LoVo (cell line): ENCODE data around the gene DDX56.
A peak's percentile ranks its signal among the peaks of the same experiment; 100 is the strongest.
"Not testable (repeated sequence)": the region's sequence is repeated elsewhere in the genome, so short reads cannot be mapped to it uniquely, and the experiment has no call there.

Experiments used
- DNase-seq: peaks from one replicate; pipeline ENCODE4 v3.0.0-alpha.2; 2016; ENCODE audit warnings: low spot score

The DDX56 gene

GRCh38 chr7:44597181-44597580, 23.5 kb upstream of the DDX56 start:
- DNase-seq: not testable (repeated sequence)

GRCh38 chr7:44595934-44596635, 22.4 kb upstream of the DDX56 start:
- no peak for DNase-seq

GRCh38 chr7:44590910-44591309, 17.2 kb upstream of the DDX56 start:
- no peak for DNase-seq

GRCh38 chr7:44587843-44588711, 14.4 kb upstream of the DDX56 start:
- peak; percentile 58 for DNase-seq

- DNase-seq: no peak
Measured at GRCh38 chr7:44583146-44583865, 9.6 kb upstream of the DDX56 start.

- peak; percentile 100 for DNase-seq
Measured at GRCh38 chr7:44581879-44582603, 8.3 kb upstream of the DDX56 start, which contains the start of gene TMED4. Gene TMED4, minus strand, starts transcription at chr7:44582231. Its CDS starts 25 bp downstream, at chr7:44582206.

GRCh38 chr7:44580945-44581878, 7.5 kb upstream of the DDX56 start:
- no peak for DNase-seq

GRCh38 chr7:44576228-44576627, 2.5 kb upstream of the DDX56 start:
- DNase-seq: no peak

GRCh38 chr7:44575054-44575453, 1.3 kb upstream of the DDX56 start:
- DNase-seq: no peak

GRCh38 chr7:44574287-44574872, 672 bp upstream of the DDX56 start:
- no peak for DNase-seq

- DNase-seq: no peak
Measured at GRCh38 chr7:44572771-44573170, 937 bp downstream of the DDX56 start.

GRCh38 chr7:44569959-44570358, 3.7 kb downstream of the DDX56 start:
- no peak for DNase-seq

- DNase-seq: no peak
Measured at GRCh38 chr7:44568771-44569560, 4.7 kb downstream of the DDX56 start.

- DNase-seq: no peak
Measured at GRCh38 chr7:44567884-44568283, 5.8 kb downstream of the DDX56 start.

GRCh38 chr7:44566680-44567079, 7.0 kb downstream of the DDX56 start:
- DNase-seq: no peak

GRCh38 chr7:44565795-44566559, 7.7 kb downstream of the DDX56 start:
- DNase-seq: no peak

- DNase-seq: peak; percentile 67
Measured at GRCh38 chr7:44565097-44565794, 8.5 kb downstream of the DDX56 start.

GRCh38 chr7:44564606-44565005, 9.1 kb downstream of the DDX56 start:
- DNase-seq: no peak
